H1 (cell line): Measurements from ENCODE around the gene TCF4. TPM values are rescaled to one million over a fixed set of nuclear protein-coding genes. Genes with fewer than 3 reads are reported as not detected.

Experiments
- CTCF ChIA-PET: fragments of 300-600 bp; sonication (Branson Sonifier 250); formaldehyde crosslinking; loops from one replicate; lab custom pipeline; 2021; ENCODE audit not compliant: partially characterized antibody; lab: Charles Lee
- POLR2A ChIA-PET: fragments of 300-600 bp; sonication (Branson Sonifier 250); formaldehyde crosslinking; loops from one replicate; lab custom pipeline; 2021; ENCODE audit warnings: inconsistent platforms; ENCODE audit not compliant: partially characterized antibody; lab: Charles Lee
- DNase-seq, 2 experiments: peaks; one replicate each; pipeline versions ENCODE4 v3.0.0 to v3.0.0-alpha.2; 2010 to 2022; ENCODE audit warnings: low spot score in 2 of 2, low read depth in 1 of 2, mixed read lengths in 1 of 2
- FAIRE-seq: peaks from 2 replicates; lab custom pipeline; 2011; peaks lifted over from hg19 to GRCh38; lab: Jason Lieb, UNC
- H2AFZ ChIP-seq: 2 replicates; pipeline ENCODE4 v1.8.1; 2012; ENCODE audit warnings: low read length, inconsistent platforms
- H2AK5ac ChIP-seq: 2 replicates; pipeline ENCODE4 v1.6.1; 2013; ENCODE audit warnings: low read depth, low read length
- H2BK120ac ChIP-seq: replicated peaks from 2 replicates; pipeline ENCODE3; 2013; ENCODE audit warnings: low read depth, low read length, inconsistent platforms
- H2BK12ac ChIP-seq: 2 replicates; pipeline ENCODE4 v1.6.1; 2013; ENCODE audit warnings: low read depth, low read length
- H2BK15ac ChIP-seq: 2 replicates; pipeline ENCODE4 v1.6.1; 2013; ENCODE audit warnings: low read length
- H2BK20ac ChIP-seq: 2 replicates; pipeline ENCODE4 v1.6.1; 2013; ENCODE audit warnings: low read length
- H2BK5ac ChIP-seq: 2 replicates; pipeline ENCODE4 v1.6.1; 2013; ENCODE audit warnings: low read depth, low read length
- H3K14ac ChIP-seq: 2 replicates; pipeline ENCODE4 v1.6.1; 2013; ENCODE audit warnings: inconsistent platforms; ENCODE audit not compliant: insufficient read length
- H3K18ac ChIP-seq: 2 replicates; pipeline ENCODE4 v1.6.1; 2013; ENCODE audit warnings: low read length; ENCODE audit errors: extremely low read depth
- H3K23ac ChIP-seq: 2 replicates; pipeline ENCODE4 v1.6.1; 2013; ENCODE audit warnings: inconsistent platforms; ENCODE audit not compliant: insufficient read length
- H3K23me2 ChIP-seq: 2 replicates; pipeline ENCODE4 v1.6.1; 2013; ENCODE audit warnings: low read depth, low read length
- H3K27ac ChIP-seq: 2 replicates; pipeline ENCODE4 v1.6.1; 2011; ENCODE audit warnings: low read depth, low read length, inconsistent platforms
- H3K27me3 ChIP-seq, 4 experiments: replicated peaks in 1 of 4; 1 replicate in 1 of 4; 2 replicates in 3 of 4; pipeline versions ENCODE4 v1.6.1 to v1.8.1; 2011 to 2013; ENCODE audit warnings: low read length in 3 of 4, mild to moderate bottlenecking in 3 of 4, inconsistent platforms in 2 of 4, mixed read lengths in 2 of 4, moderate library complexity in 1 of 4; ENCODE audit not compliant: control insufficient read depth in 3 of 4, insufficient read depth in 3 of 4; ENCODE audit errors: extremely low read depth in 1 of 4
- H3K36me3 ChIP-seq, 4 experiments: 2 replicates each; pipeline versions ENCODE4 v1.6.1 to v1.8.1; 2011 to 2013; ENCODE audit warnings: mild to moderate bottlenecking in 4 of 4, low read length in 3 of 4, moderate library complexity in 2 of 4, control low read depth in 1 of 4, inconsistent platforms in 1 of 4; ENCODE audit not compliant: insufficient read depth in 4 of 4, control insufficient read depth in 2 of 4
- H3K4ac ChIP-seq: replicated peaks from 2 replicates; pipeline ENCODE3; 2013; ENCODE audit warnings: low read length, low read depth, mixed read lengths, inconsistent platforms; ENCODE audit not compliant: insufficient read length
- H3K4me1 ChIP-seq, 4 experiments: replicated peaks in 1 of 4; 1 replicate in 1 of 4; 2 replicates in 3 of 4; pipeline versions ENCODE4 v1.6.1 to v1.8.1; 2011 to 2013; ENCODE audit warnings: low read length in 3 of 4, inconsistent platforms in 2 of 4, mixed read lengths in 1 of 4; ENCODE audit not compliant: insufficient read depth in 4 of 4, control insufficient read depth in 3 of 4
- H3K4me2 ChIP-seq, 2 experiments: 2 replicates each; pipeline versions ENCODE4 v1.6.1 to v1.8.1; 2011 to 2013; ENCODE audit warnings: low read depth in 2 of 2, low read length in 2 of 2, control low read depth in 1 of 2, inconsistent platforms in 1 of 2, mild to moderate bottlenecking in 1 of 2; ENCODE audit not compliant: insufficient read depth in 1 of 2
- H3K4me3 ChIP-seq, 4 experiments: fragments of 200-600, 300-600 bp in 1 of 4; sonication (generic), shearing (Covaris generic), sonication (Bioruptor Twin) in 1 of 4; 2 replicates each; pipeline versions ENCODE4 v1.5.1 to v1.8.1; 2011 to 2016; ENCODE audit warnings: low read length in 4 of 4, low read depth in 3 of 4, control low read depth in 2 of 4, inconsistent platforms in 2 of 4, mild to moderate bottlenecking in 2 of 4, mixed read lengths in 1 of 4, moderate library complexity in 1 of 4; ENCODE audit not compliant: insufficient read depth in 2 of 4; ENCODE audit errors: extremely low read depth in 1 of 4
- H3K56ac ChIP-seq: replicated peaks from 2 replicates; pipeline ENCODE3; 2013; ENCODE audit warnings: low read depth, mild to moderate bottlenecking, mixed read lengths, low read length, inconsistent platforms; ENCODE audit not compliant: insufficient read length
- H3K79me1 ChIP-seq: 2 replicates; pipeline ENCODE4 v1.6.1; 2013; ENCODE audit warnings: low read depth, low read length, control low read depth
- H3K79me2 ChIP-seq, 2 experiments: 2 replicates each; pipeline versions ENCODE4 v1.6.1 to v1.8.1; 2012 to 2013; ENCODE audit warnings: low read length in 2 of 2, mild to moderate bottlenecking in 2 of 2, inconsistent platforms in 1 of 2; ENCODE audit not compliant: insufficient read depth in 2 of 2, control insufficient read depth in 1 of 2
- H3K9ac ChIP-seq, 4 experiments: replicated peaks in 1 of 4; 1 replicate in 1 of 4; 2 replicates in 3 of 4; pipeline versions ENCODE4 v1.6.1 to v1.8.1; 2011 to 2013; ENCODE audit warnings: low read depth in 3 of 4, low read length in 3 of 4, control low read depth in 2 of 4, mild to moderate bottlenecking in 2 of 4, moderate library complexity in 2 of 4, inconsistent platforms in 1 of 4; ENCODE audit errors: extremely low read depth in 1 of 4
- H3K9me3 ChIP-seq, 2 experiments: 2 replicates each; pipeline versions ENCODE4 v1.6.1 to v1.8.1; 2012 to 2013; ENCODE audit warnings: mild to moderate bottlenecking in 2 of 2, moderate library complexity in 2 of 2, control low read depth in 1 of 2, inconsistent platforms in 1 of 2, low read depth in 1 of 2, low read length in 1 of 2, mixed read lengths in 1 of 2; ENCODE audit not compliant: insufficient read depth in 2 of 2
- H4K20me1 ChIP-seq, 2 experiments: replicated peaks in 1 of 2; 2 replicates each; pipeline versions ENCODE3 to v1.8.1; 2011 to 2013; ENCODE audit warnings: inconsistent platforms in 2 of 2, low read length in 2 of 2, mild to moderate bottlenecking in 1 of 2; ENCODE audit not compliant: insufficient read depth in 2 of 2, control insufficient read depth in 1 of 2
- H4K5ac ChIP-seq: 2 replicates; pipeline ENCODE4 v1.6.1; 2013; ENCODE audit warnings: low read length, low read depth, mixed read lengths, inconsistent platforms; ENCODE audit not compliant: insufficient read length
- H4K8ac ChIP-seq: 2 replicates; pipeline ENCODE4 v1.8.0; 2013; ENCODE audit warnings: mild to moderate bottlenecking, moderate library complexity, low read length, inconsistent platforms; ENCODE audit not compliant: insufficient read depth; ENCODE audit errors: extremely low read depth
- H4K91ac ChIP-seq: replicated peaks from 2 replicates; pipeline ENCODE3; 2013; ENCODE audit warnings: low read length, mixed read lengths, inconsistent platforms; ENCODE audit not compliant: insufficient read length
- BACH1 ChIP-seq: IDR thresholded peaks from 2 replicates; pipeline ENCODE4 v1.6.1; 2012; ENCODE audit warnings: low read length, improper control_type of control experiment
- BRCA1 ChIP-seq: IDR thresholded peaks from 2 replicates; pipeline ENCODE4 v1.6.1; 2012; ENCODE audit warnings: low read depth, low read length, improper control_type of control experiment
- CBX5 ChIP-seq: fragments of 300-800, 300-1000 bp; sonication (generic); IDR thresholded peaks from 2 replicates; pipeline ENCODE4 v1.7.1; 2016; ENCODE audit warnings: antibody characterized with exemption, low read length, low read depth
- CBX8 ChIP-seq: fragments of 300-800, 300-1000 bp; sonication (generic); IDR thresholded peaks from 2 replicates; pipeline ENCODE4 v1.7.1; 2016; ENCODE audit warnings: low read depth, low read length, borderline replicate concordance
- CTCF ChIP-seq, 3 experiments: IDR thresholded peaks; 1 replicate in 2 of 3; 2 replicates in 1 of 3; pipeline versions ENCODE4 v1.5.1 to v1.6.1; 2011; ENCODE audit warnings: low read length in 3 of 3, mild to moderate bottlenecking in 3 of 3, inconsistent platforms in 2 of 3, low read depth in 1 of 3, moderate library complexity in 1 of 3; ENCODE audit not compliant: insufficient read depth in 1 of 3; ENCODE audit errors: control extremely low read depth in 1 of 3
- E2F6 ChIP-seq: IDR thresholded peaks from 2 replicates; pipeline ENCODE4 v1.6.1; 2012; ENCODE audit warnings: inconsistent platforms
- FOSL1 ChIP-seq: IDR thresholded peaks from 2 replicates; pipeline ENCODE4 v1.6.1; 2011; ENCODE audit warnings: mild to moderate bottlenecking, low read depth, low read length, moderate library complexity; ENCODE audit not compliant: insufficient read depth
- NANOG ChIP-seq: IDR thresholded peaks from 2 replicates; pipeline ENCODE4 v1.6.1; 2011; ENCODE audit warnings: low read length, low read depth, mild to moderate bottlenecking, inconsistent platforms; ENCODE audit not compliant: insufficient read depth, poor library complexity, severe bottlenecking
- SRF ChIP-seq: IDR thresholded peaks from 2 replicates; pipeline ENCODE4 v1.6.1; 2011; ENCODE audit warnings: mild to moderate bottlenecking, low read depth, low read length, moderate library complexity
- TAF7 ChIP-seq: optimal IDR thresholded peaks from 2 replicates; pipeline ENCODE3; 2011; ENCODE audit warnings: low read depth, mild to moderate bottlenecking, inconsistent platforms, low read length, moderate library complexity, borderline replicate concordance
- WGBS, 2 experiments: shearing (Covaris generic) in 1 of 2; methylation state at CpG; one replicate each; pipeline versions ENCODE4 v1.1.6 to v1.1.7; 2013 to 2015; ENCODE audit warnings: low lambda C conversion rate in 2 of 2, mixed read lengths in 2 of 2, inconsistent platforms in 1 of 2, low coverage in 1 of 2, missing lambda C conversion rate in 1 of 2; ENCODE audit not compliant: insufficient replicate concordance in 2 of 2, insufficient coverage in 1 of 2, insufficient read length in 1 of 2; ENCODE audit errors: extremely low coverage in 1 of 2, missing lambda C conversion rate in 1 of 2; 5-methylcytosine and 5-hydroxymethylcytosine counted together
- polyA plus RNA-seq, 7 experiments: library from polyadenylated mRNA; depleted of rRNA in 3 of 7; stranded (reverse) in 5 of 7; unstranded in 2 of 7; fragments of >200 nt in 5 of 7; fragments of 200-250 nt in 2 of 7; gene quantifications; 1 replicate in 5 of 7; 2 replicates in 1 of 7; 4 replicates in 1 of 7; pipeline versions ENCODE4 v1.2.1 to v1.2.3, GENCODE V29; 2011 to 2013; ENCODE audit warnings: missing spikeins in 2 of 7, mixed read lengths in 2 of 7
- total RNA-seq: library from RNA; stranded (reverse); fragmentation: NEBNext Ultra II Directional; extraction: Animal tissue kit (Norgen Biotek cat#: 25700); gene quantifications from 2 replicates; pipeline ENCODE4 v1.2.1, GENCODE V29; 2021

Gene TCF4
- total and polyA plus RNA-seq, 2 of the 8 experiments (the other 6 are each of a cell fraction or from before 2014, with no cell fraction given): 59.3 to 118 TPM

- H3K4ac ChIP-seq: no peak overlapping the region
- ChIA-PET CTCF (interaction anchor here (0.6 to 0.9 kb wide), 3 partner anchors 59 to 188 kb away, joined by 3 read pairs; no protein-coding TSS in a partner anchor), POLR2A (interaction anchor here (0.6 to 1.6 kb wide), 2 partner anchors 12 to 26 kb away, joined by 3 to 6 read pairs; no protein-coding TSS in a partner anchor)
- H4K91ac ChIP-seq: no peak overlapping the region
- no peak overlapping the region for H4K8ac ChIP-seq
- no peak overlapping the region for H2BK20ac ChIP-seq
- no peaks in the 10 kb centered on the region for H3K79me1 ChIP-seq
- H3K4me2 ChIP-seq: no peak overlapping the region
- FAIRE-seq (no peak), DNase-seq (no peak)
- H3K9ac ChIP-seq: no peak overlapping the region
- H3K56ac ChIP-seq: no peak overlapping the region
- no peaks in the 10 kb centered on the region for H4K20me1 ChIP-seq
- no peak overlapping the region for H3K4me3 ChIP-seq
- no peak overlapping the region for H3K18ac ChIP-seq
- H4K5ac ChIP-seq: no peak overlapping the region
- H3K4me1 ChIP-seq: peaks cover 3 to 11% (median 8%) of the 10 kb centered on the region in 4 experiments
- H3K9me3 ChIP-seq: no peaks in the 10 kb centered on the region
- no peaks in the 10 kb centered on the region for H3K23me2 ChIP-seq
- no peak overlapping the region for H3K14ac ChIP-seq
- H3K27ac ChIP-seq: no peak overlapping the region
- no peak overlapping the region for H3K23ac ChIP-seq
- H3K79me2 ChIP-seq: peaks cover 0 to 10% of the 10 kb centered on the region in 2 experiments; a peak in 2 of 4 replicates
- H2AK5ac ChIP-seq: no peak overlapping the region
- H2BK5ac ChIP-seq: no peak overlapping the region
- H2BK120ac ChIP-seq: no peak overlapping the region
- H2BK15ac ChIP-seq: no peak overlapping the region
- no peak overlapping the region for H2BK12ac ChIP-seq
- no peaks in the 10 kb centered on the region; a peak in 1 of 8 replicates for H3K36me3 ChIP-seq
- 86% methylated on average over 4 of the region's 4 CpGs; no CpG with 5 or more reads in 1 of the 2 experiments for WGBS, 2 experiments
- H3K27me3 ChIP-seq: peaks cover 0 to 1% (median 0%) of the 10 kb centered on the region in 4 experiments; a peak in 1 of 7 replicates
- no peak overlapping the region for H2AFZ ChIP-seq
- TF ChIP-seq TAF7 (no peak), FOSL1 (no peak), NANOG (no peak), BACH1 (no peak), CBX5 (no peak), BRCA1 (no peak), CTCF (IDR thresholded peaks at IDR 0.05; ENCODE audit: control extremely low read depth in 1 of 3, insufficient read depth in 1 of 3, low read depth in 1 of 3, low read length in 3 of 3) (no peak), E2F6 (no peak), CBX8 (no peak), SRF (no peak)
These were observed 253.1 kb downstream of the TCF4 start for GRCh38 chr18:55334875-55335274.
